HG03521 (cell line): ENCODE data around the gene CHD1L.
"Not testable (repeated sequence)": the region's sequence is repeated elsewhere in the genome, so short reads cannot be mapped to it uniquely, and the experiment has no call there.

Experiments
- ATAC-seq: cut with Tn5 transposase; IDR thresholded peaks from one replicate; pipeline ENCODE4 v1.9.1; 2021; ENCODE audit warnings: mild to moderate bottlenecking, moderate library complexity; ENCODE audit not compliant: unreplicated experiment

CHD1L gene

DNA sequence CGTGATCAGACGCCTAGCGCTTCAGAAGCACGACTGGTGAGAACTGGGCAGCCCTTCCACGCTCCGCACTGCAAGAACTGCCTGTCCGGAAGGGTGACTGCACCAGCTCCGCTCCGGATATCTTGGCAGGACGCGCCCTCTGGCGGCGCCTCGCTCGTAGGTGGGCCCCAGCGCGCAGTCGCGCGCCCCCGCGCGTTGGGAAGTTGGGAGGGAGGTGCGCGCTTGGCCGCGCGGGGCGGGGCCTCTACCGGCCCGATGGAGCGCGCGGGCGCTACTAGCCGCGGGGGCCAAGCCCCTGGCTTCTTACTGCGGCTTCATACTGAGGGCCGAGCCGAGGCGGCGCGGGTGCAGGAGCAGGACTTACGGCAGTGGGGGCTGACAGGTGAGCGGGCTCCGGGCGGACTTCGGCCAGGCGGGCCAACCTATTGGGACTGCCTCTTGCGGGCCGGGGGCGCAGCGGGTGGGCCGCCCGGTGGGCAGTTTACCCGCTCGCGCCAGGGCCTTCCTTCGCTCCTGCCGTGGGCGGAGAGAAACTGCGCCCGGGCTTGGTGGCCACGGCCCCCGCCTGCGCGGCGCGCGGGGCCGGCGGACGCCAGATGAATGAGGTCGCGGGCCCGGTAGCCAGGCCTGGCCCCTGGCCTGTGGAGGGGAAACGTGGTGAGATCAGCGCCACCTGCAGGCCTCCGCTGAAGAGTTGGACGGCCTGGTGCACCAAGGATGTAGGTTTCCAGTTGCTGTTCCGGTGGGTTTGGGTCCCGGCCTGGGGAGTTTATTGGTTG is at the start of gene CHD1L:
Gene CHD1L (plus strand): TSS at position 236 of the 779 bp plus-strand sequence. CDS start 20 bp downstream, at position 256.
- ATAC-seq: peak; percentile 85

GRCh38 chr1:147197324-147197723 is 45.2 kb upstream of the CHD1L start:
- ATAC-seq: not testable (repeated sequence)

GRCh38 chr1:147201276-147201675 is 41.2 kb upstream of the CHD1L start:
- ATAC-seq: no peak

GRCh38 chr1:147201786-147202185 is 40.7 kb upstream of the CHD1L start:
- ATAC-seq: no peak

DNA sequence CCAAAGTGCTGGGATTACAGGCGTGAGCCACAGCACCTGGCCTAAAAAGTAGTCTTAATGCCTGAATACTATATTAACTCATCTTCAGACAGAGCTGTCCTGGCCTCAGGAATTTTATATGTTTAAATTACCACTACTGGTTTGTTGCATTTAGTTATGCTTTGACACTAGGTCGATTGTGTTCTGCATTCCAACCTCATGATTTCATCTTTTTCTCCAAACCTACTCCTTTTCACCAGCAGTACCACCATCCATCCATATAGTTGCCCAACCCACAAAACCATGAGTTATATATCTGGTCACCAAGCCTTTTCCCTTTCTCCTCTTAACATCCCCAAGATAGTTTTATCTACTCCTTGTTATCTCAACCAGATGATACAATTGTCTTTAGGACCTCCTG is 39.9 kb upstream of the CHD1L start:
- ATAC-seq: no peak

DNA sequence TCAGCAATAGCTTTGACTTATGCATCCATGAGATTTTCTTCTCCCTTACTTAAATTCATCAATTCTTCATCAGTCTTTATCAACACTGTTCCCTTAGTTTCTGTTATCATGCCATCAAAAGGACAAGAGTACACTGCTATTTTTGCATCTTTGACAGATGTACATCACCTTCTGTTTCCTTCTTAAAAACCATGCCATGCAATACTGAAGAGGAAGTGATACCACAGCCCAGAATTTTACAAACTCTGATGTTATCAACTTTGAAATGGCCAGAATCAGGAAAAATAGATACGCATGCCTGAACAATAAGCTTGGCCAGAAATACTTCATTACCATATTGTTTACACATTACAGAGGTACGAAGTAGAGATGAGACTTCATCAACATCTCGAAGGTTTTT is 38.4 kb upstream of the CHD1L start:
- ATAC-seq: no peak

- ATAC-seq: no peak
Measured at GRCh38 chr1:147207192-147207591, 35.3 kb upstream of the CHD1L start.

GRCh38 chr1:147208619-147209018 is 33.9 kb upstream of the CHD1L start:
- ATAC-seq: no peak

DNA sequence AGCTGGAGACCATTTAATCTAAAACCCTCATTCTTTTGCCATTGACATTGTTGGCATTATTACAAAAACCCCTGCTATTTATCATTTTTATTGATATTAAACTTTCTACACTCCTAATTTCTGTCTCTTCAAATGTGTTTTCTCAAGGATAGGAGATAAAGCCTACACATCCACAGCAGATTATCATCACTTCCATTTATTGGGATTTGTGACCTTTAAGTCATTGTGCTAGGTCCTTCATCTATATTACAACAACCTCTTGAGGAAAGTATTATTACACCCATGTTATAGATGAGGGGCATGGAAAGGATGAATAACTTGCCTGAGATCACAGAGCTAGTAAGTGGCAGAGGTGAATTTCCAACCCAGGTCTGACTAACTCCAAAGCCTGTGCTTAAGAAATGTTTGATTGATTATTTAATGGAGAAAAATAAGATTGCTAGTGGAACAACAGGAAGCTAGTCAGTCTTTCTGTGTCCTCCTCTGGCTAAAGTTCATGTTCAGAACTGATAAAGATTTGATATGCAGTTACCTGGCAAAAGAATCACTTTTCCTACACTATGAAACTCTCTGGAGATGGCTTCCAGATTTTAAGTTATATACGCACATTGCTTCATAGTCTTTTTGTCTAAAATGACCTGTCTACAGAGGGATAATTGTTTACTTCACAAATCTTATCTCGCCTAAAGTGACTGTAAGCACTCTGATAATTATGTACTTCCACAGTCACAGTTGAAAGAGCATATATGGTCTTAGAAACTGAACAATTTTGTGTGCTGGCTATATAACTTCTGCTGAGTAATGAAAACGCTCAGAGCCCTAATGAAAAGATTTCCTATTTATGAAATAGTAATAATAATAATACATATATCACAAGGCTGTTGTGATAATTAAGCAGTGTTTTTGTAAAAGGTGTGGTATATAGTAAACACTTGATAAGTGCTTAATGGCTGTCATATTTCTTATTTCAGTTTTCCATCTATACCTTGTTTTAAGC is 32.4 kb upstream of the CHD1L start:
- no peak for ATAC-seq

- ATAC-seq: no peak
Measured at GRCh38 chr1:147210987-147211386, 31.5 kb upstream of the CHD1L start.

GRCh38 chr1:147211577-147211976 is 30.9 kb upstream of the CHD1L start:
- ATAC-seq: no peak

GRCh38 chr1:147213271-147213670 is 29.2 kb upstream of the CHD1L start:
- ATAC-seq: no peak

- no peak for ATAC-seq
Measured at GRCh38 chr1:147214325-147214724, 28.2 kb upstream of the CHD1L start.

DNA sequence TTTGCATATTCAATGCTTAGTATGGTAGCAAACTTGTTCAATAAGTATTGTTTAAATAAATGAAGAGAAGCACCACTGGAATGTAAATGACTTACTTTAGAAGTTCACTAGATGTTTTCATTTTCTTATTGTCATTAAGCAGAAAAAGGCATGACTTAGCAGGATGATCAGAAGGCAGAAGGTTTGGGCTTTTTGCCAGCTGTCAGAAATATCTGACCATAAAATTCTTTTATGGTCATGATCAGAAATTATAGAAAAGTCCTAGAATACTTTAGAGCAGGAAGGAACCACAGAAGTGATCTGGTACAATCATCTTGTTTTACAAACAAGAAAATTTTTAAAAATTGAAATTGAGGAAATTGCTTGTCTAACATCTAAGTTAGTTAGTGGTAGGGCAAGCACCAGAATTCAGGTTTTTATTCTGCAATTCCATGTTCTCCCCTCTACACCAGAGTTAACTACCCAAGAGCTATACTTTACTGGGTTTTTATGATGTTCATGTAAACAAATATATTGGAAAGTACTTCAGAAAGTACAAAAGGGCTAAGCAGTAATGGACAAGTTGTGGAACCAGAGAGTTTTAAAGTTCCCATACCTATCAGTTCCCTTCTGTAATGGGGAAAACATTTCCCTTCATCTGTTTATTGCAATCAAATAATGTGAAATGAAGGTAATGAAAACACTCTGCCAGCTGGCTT is 27.5 kb upstream of the CHD1L start:
- ATAC-seq: no peak

DNA sequence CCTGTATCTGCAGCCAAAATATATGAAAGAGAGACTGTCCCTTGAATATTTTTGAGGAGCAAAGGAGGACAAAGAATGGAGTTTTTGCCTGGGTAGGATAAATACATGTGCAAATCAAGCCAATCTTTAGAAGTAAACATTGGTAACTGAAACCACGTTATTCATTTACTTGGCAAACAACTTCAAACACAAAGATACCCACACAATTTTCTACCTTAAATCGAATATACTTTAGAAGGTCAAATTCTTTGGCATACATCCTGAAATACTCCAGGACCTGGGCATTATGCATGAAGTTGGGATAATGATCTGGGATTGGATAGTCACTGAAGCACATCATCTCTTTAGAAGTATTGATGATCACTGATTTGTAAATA is 27.0 kb upstream of the CHD1L start:
- ATAC-seq: no peak

DNA sequence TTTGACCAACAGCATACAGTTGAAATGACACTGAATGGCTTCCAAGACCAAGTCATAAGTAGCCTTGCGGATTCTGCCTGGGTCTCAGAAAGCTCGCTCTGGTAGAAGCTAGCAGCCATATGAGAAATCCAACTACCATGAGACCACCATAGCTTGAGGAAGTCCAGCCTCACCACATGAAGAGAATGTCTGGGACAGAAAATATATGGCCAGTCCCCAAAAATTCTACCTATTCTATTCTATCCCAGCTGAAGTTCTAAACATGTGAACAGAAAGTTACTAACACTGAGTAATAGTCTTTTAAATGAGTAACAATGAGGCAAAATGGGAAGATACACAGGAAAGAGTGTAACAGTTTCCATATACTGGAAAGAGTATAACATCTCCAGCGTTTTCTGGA is 26.4 kb upstream of the CHD1L start:
- no peak for ATAC-seq

DNA sequence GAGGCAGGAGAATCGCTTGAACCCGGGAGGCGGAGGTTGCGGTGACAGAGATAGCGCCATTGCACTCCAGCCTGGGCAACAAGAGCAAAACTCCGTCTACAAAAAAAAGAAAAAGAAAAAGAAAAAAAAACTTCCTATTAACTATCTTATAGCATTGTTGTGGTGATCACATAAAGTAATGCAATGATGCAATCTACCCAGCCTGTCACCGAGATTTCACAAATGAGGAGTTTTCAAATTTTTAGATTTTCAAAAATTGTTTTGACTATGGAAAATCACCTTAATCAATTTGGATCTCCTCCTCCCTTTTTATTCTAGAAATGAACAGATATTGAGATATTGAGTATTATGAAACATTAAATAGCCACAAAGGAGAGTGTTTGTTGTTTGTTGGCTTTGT is 25.3 kb upstream of the CHD1L start:
- no peak for ATAC-seq

DNA sequence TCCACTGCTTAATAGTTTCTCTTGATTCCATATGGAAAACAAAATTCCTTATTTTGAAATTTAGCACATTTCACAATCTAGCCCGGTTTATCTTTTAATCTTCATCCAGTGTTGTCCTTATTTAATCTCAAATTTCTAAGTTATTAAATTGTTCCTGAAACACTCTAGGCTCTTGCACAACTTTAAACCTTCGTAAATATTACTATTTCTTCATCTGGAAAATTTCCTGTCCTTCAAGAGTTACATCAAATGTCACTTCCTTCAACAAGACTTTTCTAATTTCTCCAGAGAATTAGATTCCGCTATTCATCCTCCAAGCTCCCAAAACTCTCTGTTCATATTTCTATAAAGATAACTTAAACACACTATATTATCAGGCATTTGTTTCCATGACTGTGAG is 23.9 kb upstream of the CHD1L start:
- ATAC-seq: no peak

DNA sequence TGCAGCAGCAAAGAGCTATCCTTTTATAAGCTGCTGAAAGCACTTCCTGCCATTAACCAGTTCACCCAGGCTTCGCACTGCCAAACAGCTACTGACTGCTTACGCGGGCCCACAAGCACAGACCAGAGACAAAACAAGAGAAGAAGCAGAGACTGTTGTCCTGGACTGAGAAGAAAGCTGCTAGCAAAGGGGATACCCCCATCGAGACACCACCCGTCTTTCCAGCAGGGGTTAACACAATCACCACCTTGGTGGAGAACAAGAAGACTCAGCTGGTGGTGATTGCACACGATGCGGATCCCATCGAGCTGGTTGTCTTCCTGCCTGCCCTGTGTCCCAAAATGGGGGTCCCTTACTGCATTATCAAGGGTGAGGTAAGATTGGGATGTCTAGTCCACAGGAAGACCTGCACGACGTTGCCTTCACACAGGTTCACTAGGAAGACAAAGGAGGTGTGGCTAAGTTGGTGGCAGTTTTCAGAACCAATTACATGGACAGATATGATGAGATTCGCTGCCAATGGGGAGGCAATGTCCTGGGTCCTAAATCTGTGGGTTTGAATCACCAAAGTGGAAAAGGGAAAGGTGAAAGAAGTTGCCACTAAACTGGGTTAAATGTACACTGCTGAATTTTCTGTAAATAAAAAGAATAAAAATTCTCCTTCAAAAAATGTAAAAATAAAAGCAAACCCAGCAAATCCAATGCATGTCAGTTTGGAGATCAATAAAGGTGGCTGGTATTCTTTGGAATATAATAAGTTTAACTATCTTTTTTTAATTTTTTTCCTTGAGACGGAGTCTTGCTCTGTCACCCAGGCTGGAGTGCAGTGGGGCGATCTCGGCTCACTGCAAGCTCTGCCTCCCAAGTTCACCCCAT is 18.5 kb upstream of the CHD1L start:
- ATAC-seq: no peak

DNA sequence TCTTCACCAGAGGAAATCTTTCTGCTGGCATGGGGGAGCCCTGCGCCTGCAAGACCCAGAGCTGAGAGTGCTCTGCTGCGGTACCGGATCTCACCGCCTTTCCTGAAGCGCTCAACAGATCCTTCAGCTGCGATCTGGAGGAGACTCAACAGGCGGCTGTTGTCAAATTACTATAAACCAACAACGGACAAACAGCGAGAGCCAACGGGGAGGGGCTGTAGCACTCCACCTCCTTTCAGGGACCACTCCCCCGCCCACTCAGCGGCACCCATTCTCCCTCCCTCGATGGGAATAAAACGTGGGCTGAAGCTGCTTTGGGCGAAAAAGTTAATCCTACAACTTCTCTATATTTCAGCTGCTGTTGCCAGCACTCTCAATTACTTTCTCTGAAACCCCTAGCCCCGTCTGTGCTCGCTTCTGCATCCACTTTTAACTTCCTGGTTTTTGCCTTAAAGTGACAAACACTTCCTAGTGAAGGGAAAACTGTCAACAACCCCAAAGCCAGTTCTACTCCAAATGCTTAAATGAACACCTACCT is 17.2 kb upstream of the CHD1L start, which contains the start of gene FMO5:
Gene FMO5 (minus strand): TSS at position 147 of the 538 bp plus-strand sequence. CDS start 310 bp downstream, outside the sequence.
- ATAC-seq: peak; percentile 85
